Skeletal muscle cell (primary cell): Measurements from ENCODE around the gene SPINK7.
A peak's percentile ranks its signal among the peaks of the same experiment; 100 is the strongest.
"Not testable (repeated sequence)": the region's sequence is repeated elsewhere in the genome, so short reads cannot be mapped to it uniquely, and the experiment has no call there.

Experiments used
- DNase-seq: peaks from one replicate; pipeline ENCODE4 v3.0.0-alpha.2; 2010; ENCODE audit warnings: low read depth
- H3K4me3 ChIP-seq: 2 replicates; pipeline ENCODE4 v1.5.1; 2011; ENCODE audit warnings: low read depth, mild to moderate bottlenecking, control low read depth, low read length, moderate library complexity

SPINK7 gene

GRCh38 chr5:148312153-148312552, at the start of gene SPINK7:
TSS of gene SPINK7 (plus strand) at chr5:148312423. CDS start at chr5:148312484, 61 bp downstream.
- DNase-seq: no peak
- no peak within 1 kb of the TSS for H3K4me3 ChIP-seq

- H3K4me3 ChIP-seq: no peak overlapping the region
- DNase-seq: no peak
These were observed 44.3 kb upstream of the SPINK7 start for GRCh38 chr5:148267962-148268361.

- no peak within 1 kb of the TSS for H3K4me3 ChIP-seq
- DNase-seq: peak; percentile 17
These were observed 43.7 kb upstream of the SPINK7 start, which contains the start of gene SPINK13 for GRCh38 chr5:148268566-148268965. TSS of gene SPINK13 (plus strand) at chr5:148268794. CDS start at chr5:148270073, 1,279 bp downstream.

- not testable (repeated sequence) for H3K4me3 ChIP-seq, DNase-seq
These were observed 37.1 kb upstream of the SPINK7 start for GRCh38 chr5:148275129-148275528.

- DNase-seq, H3K4me3 ChIP-seq: not testable (repeated sequence)
These were observed 31.3 kb upstream of the SPINK7 start for GRCh38 chr5:148280893-148281292.

- not testable (repeated sequence) for H3K4me3 ChIP-seq, DNase-seq
These were observed 30.9 kb upstream of the SPINK7 start for GRCh38 chr5:148281336-148281735.

GRCh38 chr5:148290271-148291195, 21.7 kb upstream of the SPINK7 start:
- DNase-seq: no peak

GRCh38 chr5:148297731-148298130, 14.5 kb upstream of the SPINK7 start:
- no peak for DNase-seq
- H3K4me3 ChIP-seq: no peak overlapping the region

More at GRCh38 chr5:148290271-148291195, 21.7 kb upstream of the SPINK7 start:
- H3K4me3 ChIP-seq: no peak overlapping the region

- no peak for DNase-seq
- no peak overlapping the region for H3K4me3 ChIP-seq
These were observed 5.8 kb upstream of the SPINK7 start for GRCh38 chr5:148306446-148306845.

- DNase-seq: no peak
- no peak overlapping the region for H3K4me3 ChIP-seq
These were observed 3.2 kb upstream of the SPINK7 start for GRCh38 chr5:148309019-148309418.

- no peak for DNase-seq
- H3K4me3 ChIP-seq: no peak overlapping the region
These were observed 2.5 kb upstream of the SPINK7 start for GRCh38 chr5:148309746-148310145.

GRCh38 chr5:148311484-148311883, 739 bp upstream of the SPINK7 start:
- H3K4me3 ChIP-seq: no peak overlapping the region
- no peak for DNase-seq

GRCh38 chr5:148314187-148314586, 2.0 kb downstream of the SPINK7 start:
- no peak for DNase-seq

GRCh38 chr5:148314731-148315130, 2.5 kb downstream of the SPINK7 start:
- DNase-seq: no peak
- no peak overlapping the region for H3K4me3 ChIP-seq

More at GRCh38 chr5:148314187-148314586, 2.0 kb downstream of the SPINK7 start:
- no peak overlapping the region for H3K4me3 ChIP-seq

- DNase-seq, H3K4me3 ChIP-seq: not testable (repeated sequence)
These were observed 8.1 kb downstream of the SPINK7 start for GRCh38 chr5:148320011-148320963.

GRCh38 chr5:148333262-148333849, 21.1 kb downstream of the SPINK7 start:
- H3K4me3 ChIP-seq: no peak overlapping the region
- DNase-seq: no peak

- no peak for DNase-seq
- no peak within 1 kb of the TSS for H3K4me3 ChIP-seq
These were observed 23.0 kb downstream of the SPINK7 start, which contains the start of gene SPINK9 for GRCh38 chr5:148335259-148335658. TSS of gene SPINK9 (plus strand) at chr5:148335559. CDS start at chr5:148335614, 55 bp downstream.

- H3K4me3 ChIP-seq: no peak overlapping the region
These were observed 24.6 kb downstream of the SPINK7 start for GRCh38 chr5:148336704-148337435.

More at GRCh38 chr5:148336704-148337435, 24.6 kb downstream of the SPINK7 start:
- no peak for DNase-seq
